A549 (cell line): ENCODE data around the gene GAL3ST3.

Source experiments
- CTCF ChIP-seq: fragments of >200 bp; sonication (Bioruptor Twin); formaldehyde crosslinking; IDR thresholded peaks from 3 replicates; pipeline ENCODE4 v1.5.1; 2016
- EP300 ChIP-seq, 2 experiments: fragments of >200 bp; sonication (Bioruptor Twin); formaldehyde crosslinking; IDR thresholded peaks; 2 replicates in 1 of 2; 3 replicates in 1 of 2; pipeline ENCODE4 v1.6.1; 2016 to 2017
- GATA3 ChIP-seq: IDR thresholded peaks from 2 replicates; pipeline ENCODE4 v1.6.1; 2012; ENCODE audit warnings: borderline replicate concordance
- HDAC2 ChIP-seq: fragments of 200-600 bp; sonication (generic); IDR thresholded peaks from 2 replicates; pipeline ENCODE4 v1.6.1; 2016
- HOXA7 ChIP-seq: fragments of 250-450 bp; sonication (Bioruptor Pico); IDR thresholded peaks from 2 replicates; pipeline ENCODE4 v1.5.0; 2020; ENCODE audit warnings: mild to moderate bottlenecking, moderate library complexity
- HOXB5 ChIP-seq: fragments of 250-450 bp; sonication (Bioruptor Pico); IDR thresholded peaks from 2 replicates; pipeline ENCODE4 v1.5.0; 2020; ENCODE audit warnings: mild to moderate bottlenecking, moderate library complexity
- POLR2A ChIP-seq: IDR thresholded peaks from 2 replicates; pipeline ENCODE4 v1.6.1; 2012; ENCODE audit warnings: mild to moderate bottlenecking, low read length
- POLR2AphosphoS2 ChIP-seq: conservative IDR thresholded peaks from 2 replicates; pipeline ENCODE4 v1.6.1; 2012; ENCODE audit warnings: low read length, improper control_type of control experiment, inconsistent platforms
- RAD21 ChIP-seq, 2 experiments: fragments of >200 bp in 1 of 2; sonication (Bioruptor Twin) in 1 of 2; formaldehyde crosslinking in 1 of 2; IDR thresholded peaks in 1 of 2; conservative IDR thresholded peaks in 1 of 2; 2 replicates in 1 of 2; 3 replicates in 1 of 2; pipeline ENCODE4 v1.6.1; 2012 to 2018; ENCODE audit warnings: inconsistent platforms in 1 of 2
- RCOR1 ChIP-seq: fragments of 150-350 bp; IDR thresholded peaks from 2 replicates; pipeline ENCODE4 v1.6.1; 2014; ENCODE audit warnings: antibody characterized with exemption, low read length, low read depth
- SREBF2 ChIP-seq: fragments of 450-650 bp; IDR thresholded peaks from 2 replicates; pipeline ENCODE4 v1.6.1; 2014; ENCODE audit warnings: mild to moderate bottlenecking, moderate library complexity
- USF2 ChIP-seq: fragments of 450-650 bp; IDR thresholded peaks from 2 replicates; pipeline ENCODE4 v1.6.1; 2014; ENCODE audit warnings: antibody characterized with exemption
- TF ChIP-seq, protein P1 (sequence below): IDR thresholded peaks from 2 replicates; pipeline ENCODE4 v1.6.1; 2012

- TF ChIP-seq, protein P1, sequence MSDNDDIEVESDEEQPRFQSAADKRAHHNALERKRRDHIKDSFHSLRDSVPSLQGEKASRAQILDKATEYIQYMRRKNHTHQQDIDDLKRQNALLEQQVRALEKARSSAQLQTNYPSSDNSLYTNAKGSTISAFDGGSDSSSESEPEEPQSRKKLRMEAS, result peak; percentile 98
- TF ChIP-seq CTCF (no peak), EP300 (IDR thresholded peaks at IDR 0.05) (no peak; a peak in 1 of 5 replicates), GATA3 (peak; percentile 67; the same call in 1 of the 2 replicates), HDAC2 (no peak; the same call in 1 of the 2 replicates), RAD21 (conservative IDR thresholded peaks at IDR 0.05 in 1 of 2, IDR thresholded peaks at IDR 0.05 in 1 of 2) (0 out of 5 replicates have a peak, but pooled peaks of 1 of the 2 experiments have one; percentile 7), POLR2A (peak; percentile 92), RCOR1 (no peak), HOXA7 (CRISPR knock-in tag) (no peak), USF2 (no peak), HOXB5 (CRISPR knock-in tag) (no peak), SREBF2 (no peak), POLR2AphosphoS2 (no peak)
Measured at GRCh38 chr11:66001942-66002647, 46.9 kb downstream of the GAL3ST3 start, which contains the start of the genes BANF1 and EIF1AD.
